Lower lobe of right lung (tissue), 2 donors: ENCODE measurements around the gene CIDEC. TPM values are rescaled to one million over a fixed set of nuclear protein-coding genes. Genes with fewer than 3 reads are reported as not detected.

Experiments used
- ATAC-seq, 2 donors: fragments of 200-7000 bp; cut with Tn5 transposase; one replicate each; pipeline ENCODE4 v1.9.1; 2020 to 2022; ENCODE audit warnings: mild to moderate bottlenecking in 2 of 2, moderate library complexity in 2 of 2
- DNase-seq: peaks from one replicate; pipeline ENCODE4 v3.0.0-alpha.2; 2020
- H3K27ac ChIP-seq: fragments of 200-600 bp; one replicate; pipeline ENCODE4 v1.8.0; 2022
- H3K27me3 ChIP-seq: fragments of 200-600 bp; one replicate; pipeline ENCODE4 v1.8.0; 2022; ENCODE audit warnings: low read depth
- H3K36me3 ChIP-seq: fragments of 200-600 bp; one replicate; pipeline ENCODE4 v1.8.0; 2022; ENCODE audit warnings: mild to moderate bottlenecking
- H3K4me1 ChIP-seq: fragments of 200-600 bp; one replicate; pipeline ENCODE4 v1.8.0; 2022
- H3K4me3 ChIP-seq: fragments of 200-600 bp; one replicate; pipeline ENCODE4 v1.8.0; 2022; ENCODE audit warnings: mild to moderate bottlenecking
- H3K9me3 ChIP-seq: fragments of 200-600 bp; one replicate; pipeline ENCODE4 v1.8.0; 2022
- intact Hi-C: fragments of 100-400 bp; cut with DNase I; formaldehyde crosslinking; loops from one replicate; pipeline ENCODE4 v1.11.0; 2022
- total RNA-seq: library from RNA; stranded (reverse); fragmentation: NEBNext Ultra II Directional; extraction: Animal tissue kit (Norgen Biotek cat#: 25700); gene quantifications from one replicate; pipeline ENCODE4 v1.2.1, GENCODE V29; 2021
- TF ChIP-seq, protein P1 (sequence below): fragments of 200-600 bp; IDR thresholded peaks from one replicate; pipeline ENCODE4 v1.8.0; 2022; ENCODE audit warnings: antibody characterized with exemption, mild to moderate bottlenecking
- donor health status: DM: no; HTN: yes; CAD: no; lungs with severe emphysema.

The CIDEC gene
- total RNA-seq, 1 donor from 2014 or later = not detected

DNA sequence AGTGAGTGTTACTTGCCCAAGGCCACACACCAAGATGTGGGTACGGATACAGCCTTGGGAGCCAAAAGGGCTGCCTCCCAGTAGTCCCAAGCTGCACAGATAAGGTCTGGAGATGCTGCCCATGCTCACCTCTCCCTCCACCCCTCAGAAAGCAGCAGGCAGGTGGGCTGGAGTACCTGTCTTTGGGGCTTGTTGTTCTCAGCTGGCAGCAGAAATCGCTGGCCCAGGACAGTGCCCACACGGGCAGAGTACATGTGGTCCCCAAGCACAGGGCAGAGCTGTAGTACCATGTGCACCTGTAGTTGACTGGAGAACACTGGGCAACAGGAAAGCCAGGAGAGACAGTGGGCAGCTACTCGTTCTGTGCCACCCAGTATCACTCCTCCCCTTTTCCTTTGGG, 41.2 kb downstream of the CIDEC start:
- intact Hi-C loops = no loop called here

GRCh38 chr3:9837701-9838582, 42.1 kb downstream of the CIDEC start:
- TF ChIP-seq, protein P1, sequence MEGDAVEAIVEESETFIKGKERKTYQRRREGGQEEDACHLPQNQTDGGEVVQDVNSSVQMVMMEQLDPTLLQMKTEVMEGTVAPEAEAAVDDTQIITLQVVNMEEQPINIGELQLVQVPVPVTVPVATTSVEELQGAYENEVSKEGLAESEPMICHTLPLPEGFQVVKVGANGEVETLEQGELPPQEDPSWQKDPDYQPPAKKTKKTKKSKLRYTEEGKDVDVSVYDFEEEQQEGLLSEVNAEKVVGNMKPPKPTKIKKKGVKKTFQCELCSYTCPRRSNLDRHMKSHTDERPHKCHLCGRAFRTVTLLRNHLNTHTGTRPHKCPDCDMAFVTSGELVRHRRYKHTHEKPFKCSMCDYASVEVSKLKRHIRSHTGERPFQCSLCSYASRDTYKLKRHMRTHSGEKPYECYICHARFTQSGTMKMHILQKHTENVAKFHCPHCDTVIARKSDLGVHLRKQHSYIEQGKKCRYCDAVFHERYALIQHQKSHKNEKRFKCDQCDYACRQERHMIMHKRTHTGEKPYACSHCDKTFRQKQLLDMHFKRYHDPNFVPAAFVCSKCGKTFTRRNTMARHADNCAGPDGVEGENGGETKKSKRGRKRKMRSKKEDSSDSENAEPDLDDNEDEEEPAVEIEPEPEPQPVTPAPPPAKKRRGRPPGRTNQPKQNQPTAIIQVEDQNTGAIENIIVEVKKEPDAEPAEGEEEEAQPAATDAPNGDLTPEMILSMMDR = no peak
- H3K4me1 ChIP-seq = peaks cover 8% of the 10 kb centered on the region
- H3K4me3 ChIP-seq = no peak overlapping the region
- no peaks in the 10 kb centered on the region for H3K27me3 ChIP-seq
- no peaks in the 10 kb centered on the region for H3K9me3 ChIP-seq
- H3K27ac ChIP-seq = no peak overlapping the region
- peaks cover 76% of the 10 kb centered on the region for H3K36me3 ChIP-seq
- intact Hi-C loops = no loop called here
- DNase-seq = no peak
- peak in 1 of 2 donors; percentile 6 for ATAC-seq

More for the DNA sequence above, 41.2 kb downstream of the CIDEC start:
- peaks cover 13% of the 10 kb centered on the region for H3K4me1 ChIP-seq
- H3K27me3 ChIP-seq = no peaks in the 10 kb centered on the region
- no peak for ATAC-seq
- H3K4me3 ChIP-seq = no peak overlapping the region
- no peak overlapping the region for H3K27ac ChIP-seq
- TF ChIP-seq, protein P1 = no peak
- H3K9me3 ChIP-seq = no peaks in the 10 kb centered on the region
- H3K36me3 ChIP-seq = peaks cover 69% of the 10 kb centered on the region
- DNase-seq = no peak

GRCh38 chr3:9834520-9835380, 45.3 kb downstream of the CIDEC start:
- no peak for DNase-seq
- Histone ChIP-seq H3K4me1 (no peaks in the 10 kb centered on the region), H3K4me3 (no peak overlapping the region), H3K36me3 (peaks cover 78% of the 10 kb centered on the region), H3K27me3 (no peaks in the 10 kb centered on the region), H3K27ac (no peak overlapping the region), H3K9me3 (no peaks in the 10 kb centered on the region)
- intact Hi-C loops = no loop called here
- ATAC-seq = peak in 1 of 2 donors; percentile 9
- TF ChIP-seq, protein P1 = no peak

DNA sequence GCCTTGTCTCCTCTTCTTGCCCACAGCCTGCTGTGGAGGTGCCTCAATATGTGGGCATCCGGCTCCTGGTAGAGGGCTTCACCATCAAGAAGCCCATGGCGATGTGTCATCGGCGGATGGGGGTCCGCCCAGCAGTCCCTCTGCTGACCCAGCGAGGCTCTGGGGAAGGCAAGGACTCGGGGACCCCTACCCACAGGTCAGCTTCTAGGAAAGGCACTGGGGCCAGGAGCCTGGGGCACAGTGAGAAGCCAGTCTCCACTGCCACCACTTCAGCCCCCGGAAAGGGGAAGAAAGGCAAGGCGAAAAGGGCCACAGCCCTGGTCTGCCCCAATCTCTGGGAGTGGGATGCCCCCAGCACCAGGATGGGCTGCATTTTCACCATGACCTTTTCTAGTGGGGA, 47.0 kb downstream of the CIDEC start:
- intact Hi-C loops = no loop called here
- DNase-seq = no peak
- ATAC-seq = no peak
- H3K27me3 ChIP-seq = no peaks in the 10 kb centered on the region
- H3K27ac ChIP-seq = no peak overlapping the region
- no peaks in the 10 kb centered on the region for H3K4me1 ChIP-seq
- H3K4me3 ChIP-seq = no peak overlapping the region
- H3K9me3 ChIP-seq = no peaks in the 10 kb centered on the region
- TF ChIP-seq, protein P1 = no peak
- H3K36me3 ChIP-seq = peaks cover 71% of the 10 kb centered on the region

DNA sequence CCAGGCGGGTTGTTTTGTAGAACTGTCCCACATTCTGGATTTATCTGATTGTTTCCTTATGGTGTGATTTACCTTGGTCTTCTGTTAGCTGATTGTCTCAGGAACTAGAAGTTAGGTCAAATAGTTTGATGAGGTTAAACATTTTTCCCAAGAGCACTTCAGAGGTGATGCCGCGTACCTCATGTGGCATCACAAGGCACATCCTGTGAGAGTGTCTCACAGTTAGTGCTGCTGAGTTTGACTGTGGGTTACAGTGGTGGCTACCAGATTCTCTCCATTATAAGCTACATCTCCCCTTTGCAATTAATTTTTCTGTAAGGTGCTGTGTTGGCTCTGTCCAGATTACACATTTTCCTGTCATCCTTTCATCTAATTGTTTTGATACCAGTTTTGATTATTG, 48.8 kb downstream of the CIDEC start:
- no peak overlapping the region for H3K27ac ChIP-seq
- TF ChIP-seq, protein P1 = no peak

More for the DNA sequence above, 48.8 kb downstream of the CIDEC start:
- DNase-seq (no peak), ATAC-seq (no peak)
- no peak overlapping the region for H3K4me3 ChIP-seq
- no peaks in the 10 kb centered on the region for H3K9me3 ChIP-seq
- H3K4me1 ChIP-seq = no peaks in the 10 kb centered on the region
- intact Hi-C loops = no loop called here
- no peaks in the 10 kb centered on the region for H3K27me3 ChIP-seq
- H3K36me3 ChIP-seq = peaks cover 66% of the 10 kb centered on the region
